Glutamatergic neuron (in vitro differentiated cells): ENCODE data around the gene GGN. TPM values are rescaled to one million over a fixed set of nuclear protein-coding genes. Genes with fewer than 3 reads are reported as not detected.
A peak's percentile ranks its signal among the peaks of the same experiment; 100 is the strongest.

Experiments used
- DNase-seq: peaks from one replicate; pipeline ENCODE4 v3.0.0; 2022
- H3K27ac Mint-ChIP-seq: one replicate; pipeline ENCODE4 v1.8.0; 2020; ENCODE audit warnings: mild to moderate bottlenecking, mixed read lengths, inconsistent platforms; ENCODE audit not compliant: unreplicated experiment
- H3K27me3 Mint-ChIP-seq: one replicate; pipeline ENCODE4 v1.8.0; 2020; ENCODE audit warnings: mild to moderate bottlenecking, moderate library complexity, mixed read lengths, inconsistent platforms; ENCODE audit not compliant: unreplicated experiment
- H3K36me3 Mint-ChIP-seq: one replicate; pipeline ENCODE4 v1.8.0; 2020; ENCODE audit warnings: mild to moderate bottlenecking, mixed read lengths, inconsistent platforms; ENCODE audit not compliant: unreplicated experiment
- H3K4me1 Mint-ChIP-seq: one replicate; pipeline ENCODE4 v1.8.0; 2020; ENCODE audit warnings: mild to moderate bottlenecking, low read depth, mixed read lengths, inconsistent platforms; ENCODE audit not compliant: unreplicated experiment
- H3K4me3 Mint-ChIP-seq: one replicate; pipeline ENCODE4 v1.8.0; 2020; ENCODE audit warnings: mild to moderate bottlenecking, mixed read lengths, inconsistent platforms; ENCODE audit not compliant: unreplicated experiment
- H3K9me3 Mint-ChIP-seq: one replicate; pipeline ENCODE4 v1.8.0; 2020; ENCODE audit warnings: mild to moderate bottlenecking, moderate library complexity, mixed read lengths, inconsistent platforms; ENCODE audit not compliant: unreplicated experiment
- total RNA-seq: library from RNA; stranded (reverse); fragmentation: NEBNext Ultra II Directional; extraction: Animal tissue kit (Norgen Biotek cat#: 25700); gene quantifications from one replicate; pipeline ENCODE4 v1.2.1, GENCODE V29; 2021; ENCODE audit not compliant: unreplicated experiment
- TF ChIP-seq, protein P1 (sequence below): fragments of 200-600 bp; sonication (generic); IDR thresholded peaks from one replicate; pipeline ENCODE4 v1.5.0; 2021; ENCODE audit not compliant: partially characterized antibody, unreplicated experiment

GGN gene
- total RNA-seq, 1 donor from 2014 or later = 2.0 TPM

DNA sequence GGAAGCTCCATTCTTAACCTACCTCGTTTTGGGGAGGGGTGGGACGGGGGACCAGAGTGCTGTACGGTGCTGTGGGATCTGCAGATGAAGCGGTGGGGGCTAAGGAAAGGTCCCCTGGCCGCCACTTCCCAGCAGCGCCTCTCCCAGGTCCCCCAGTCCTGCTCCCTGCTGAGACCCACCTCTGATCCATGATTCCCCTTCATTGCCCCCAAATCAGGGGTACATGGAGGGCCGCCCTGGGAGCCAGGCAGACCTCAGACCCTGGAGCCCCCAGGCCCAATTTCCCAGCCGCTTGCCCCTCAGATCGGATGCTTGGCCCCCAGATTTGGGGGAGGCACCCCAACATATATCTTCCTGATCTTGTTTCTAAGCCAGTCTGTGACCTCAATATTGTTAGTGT, 11.2 kb upstream of the GGN start:
- DNase-seq = no peak
- H3K27me3 Mint-ChIP-seq = peaks cover 25% of the 10 kb centered on the region
- H3K9me3 Mint-ChIP-seq = peaks cover 8% of the 10 kb centered on the region
- H3K4me1 Mint-ChIP-seq = peaks cover 2% of the 10 kb centered on the region
- H3K36me3 Mint-ChIP-seq = peaks cover 7% of the 10 kb centered on the region
- H3K27ac Mint-ChIP-seq = no peak overlapping the region
- TF ChIP-seq, protein P1, sequence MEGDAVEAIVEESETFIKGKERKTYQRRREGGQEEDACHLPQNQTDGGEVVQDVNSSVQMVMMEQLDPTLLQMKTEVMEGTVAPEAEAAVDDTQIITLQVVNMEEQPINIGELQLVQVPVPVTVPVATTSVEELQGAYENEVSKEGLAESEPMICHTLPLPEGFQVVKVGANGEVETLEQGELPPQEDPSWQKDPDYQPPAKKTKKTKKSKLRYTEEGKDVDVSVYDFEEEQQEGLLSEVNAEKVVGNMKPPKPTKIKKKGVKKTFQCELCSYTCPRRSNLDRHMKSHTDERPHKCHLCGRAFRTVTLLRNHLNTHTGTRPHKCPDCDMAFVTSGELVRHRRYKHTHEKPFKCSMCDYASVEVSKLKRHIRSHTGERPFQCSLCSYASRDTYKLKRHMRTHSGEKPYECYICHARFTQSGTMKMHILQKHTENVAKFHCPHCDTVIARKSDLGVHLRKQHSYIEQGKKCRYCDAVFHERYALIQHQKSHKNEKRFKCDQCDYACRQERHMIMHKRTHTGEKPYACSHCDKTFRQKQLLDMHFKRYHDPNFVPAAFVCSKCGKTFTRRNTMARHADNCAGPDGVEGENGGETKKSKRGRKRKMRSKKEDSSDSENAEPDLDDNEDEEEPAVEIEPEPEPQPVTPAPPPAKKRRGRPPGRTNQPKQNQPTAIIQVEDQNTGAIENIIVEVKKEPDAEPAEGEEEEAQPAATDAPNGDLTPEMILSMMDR = no peak
- no peak overlapping the region for H3K4me3 Mint-ChIP-seq

DNA sequence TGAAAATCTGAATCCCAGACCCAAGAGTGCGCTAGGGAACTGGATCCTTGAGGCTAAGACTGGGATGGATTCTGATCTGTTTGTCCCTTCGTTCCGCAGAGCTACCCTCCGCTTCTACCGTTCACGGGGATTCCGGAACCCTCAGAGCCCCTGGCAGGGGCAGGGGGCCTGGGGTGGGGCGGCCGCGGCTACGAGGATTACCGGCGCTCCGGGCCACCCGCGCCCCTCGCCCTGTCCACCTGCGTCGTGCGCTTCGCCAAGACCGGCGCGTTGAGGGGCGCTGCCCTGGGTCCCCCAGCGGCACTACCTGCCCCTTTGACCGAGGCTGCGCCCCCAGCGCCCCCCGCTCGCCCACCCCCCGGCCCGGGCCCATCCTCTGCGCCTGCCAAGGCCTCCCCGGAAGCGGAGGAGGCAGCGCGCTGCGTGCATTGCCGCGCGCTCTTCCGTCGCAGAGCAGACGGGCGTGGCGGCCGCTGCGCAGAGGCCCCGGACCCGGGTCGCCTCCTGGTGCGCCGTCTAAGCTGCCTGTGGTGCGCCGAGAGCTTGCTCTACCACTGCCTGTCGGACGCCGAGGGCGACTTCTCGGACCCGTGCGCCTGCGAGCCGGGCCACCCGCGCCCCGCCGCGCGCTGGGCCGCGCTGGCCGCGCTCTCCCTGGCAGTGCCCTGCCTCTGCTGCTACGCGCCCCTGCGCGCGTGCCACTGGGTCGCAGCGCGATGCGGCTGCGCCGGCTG, 7.7 kb upstream of the GGN start:
- Mint-ChIP-seq H3K27me3 (peaks cover 37% of the 10 kb centered on the region), H3K36me3 (peaks cover 14% of the 10 kb centered on the region), H3K27ac (no peak overlapping the region), H3K4me3 (no peak overlapping the region), H3K9me3 (peaks cover 6% of the 10 kb centered on the region), H3K4me1 (peaks cover 4% of the 10 kb centered on the region)
- DNase-seq = peak; percentile 41
- TF ChIP-seq, protein P1 = no peak

DNA sequence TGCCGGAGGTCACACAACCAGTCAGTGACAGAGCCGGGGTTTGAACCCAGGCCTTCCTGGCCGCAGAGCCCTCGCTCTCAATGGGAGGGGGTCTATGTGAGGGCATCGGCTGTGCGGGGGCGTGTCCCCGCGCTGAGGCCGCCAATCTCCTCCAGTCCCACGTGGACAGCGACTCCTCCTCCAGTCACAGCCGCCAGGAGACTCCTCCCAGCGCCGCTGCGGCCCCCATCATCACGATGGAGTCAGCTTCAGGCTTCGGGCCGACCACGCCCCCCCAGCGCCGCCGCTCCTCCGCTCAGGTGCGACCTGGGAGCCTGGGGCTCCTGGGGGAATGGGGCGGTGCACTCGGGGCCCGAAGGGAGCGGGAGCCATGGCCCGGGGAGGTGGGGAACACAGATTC, 6.7 kb upstream of the GGN start:
- Mint-ChIP-seq H3K36me3 (peaks cover 14% of the 10 kb centered on the region), H3K27ac (no peak overlapping the region), H3K4me3 (peak overlapping the region; percentile 79), H3K4me1 (peaks cover 3% of the 10 kb centered on the region), H3K9me3 (peaks cover 7% of the 10 kb centered on the region), H3K27me3 (peaks cover 35% of the 10 kb centered on the region)
- TF ChIP-seq, protein P1 = no peak
- DNase-seq = peak; percentile 75

DNA sequence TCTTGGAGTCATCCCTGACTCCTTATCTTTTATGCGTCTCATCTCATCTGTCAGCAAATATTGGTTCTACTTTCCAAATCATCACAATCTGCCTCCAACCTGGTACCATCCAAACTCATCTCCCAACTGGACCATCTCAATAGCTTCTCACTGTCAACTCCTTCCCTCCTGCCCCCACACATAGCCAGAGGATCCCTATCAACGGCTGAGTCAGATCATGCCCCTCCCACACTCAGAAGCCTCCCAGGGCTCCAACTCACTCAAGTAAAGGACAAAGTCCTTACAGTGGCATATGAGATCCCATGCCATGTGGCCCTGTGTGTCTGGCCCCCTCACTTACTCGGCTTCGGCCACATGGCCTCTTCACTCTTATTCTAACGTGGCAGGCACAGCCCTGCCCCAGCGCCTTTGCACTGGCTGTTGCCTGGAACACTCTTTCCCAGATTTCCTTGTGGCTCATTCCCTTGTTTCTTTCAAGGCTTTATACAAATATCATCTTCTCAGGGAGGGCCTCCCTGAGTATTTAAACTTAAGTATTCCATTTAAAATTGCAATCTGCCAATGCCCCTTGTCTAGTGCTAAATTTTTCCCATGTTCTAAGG, 5.0 kb upstream of the GGN start:
- peaks cover 14% of the 10 kb centered on the region for H3K36me3 Mint-ChIP-seq
- TF ChIP-seq, protein P1 = no peak
- no peak for DNase-seq
- peaks cover 7% of the 10 kb centered on the region for H3K9me3 Mint-ChIP-seq
- peaks cover 36% of the 10 kb centered on the region for H3K27me3 Mint-ChIP-seq
- no peak overlapping the region for H3K4me3 Mint-ChIP-seq
- no peak overlapping the region for H3K27ac Mint-ChIP-seq
- peaks cover 2% of the 10 kb centered on the region for H3K4me1 Mint-ChIP-seq

DNA sequence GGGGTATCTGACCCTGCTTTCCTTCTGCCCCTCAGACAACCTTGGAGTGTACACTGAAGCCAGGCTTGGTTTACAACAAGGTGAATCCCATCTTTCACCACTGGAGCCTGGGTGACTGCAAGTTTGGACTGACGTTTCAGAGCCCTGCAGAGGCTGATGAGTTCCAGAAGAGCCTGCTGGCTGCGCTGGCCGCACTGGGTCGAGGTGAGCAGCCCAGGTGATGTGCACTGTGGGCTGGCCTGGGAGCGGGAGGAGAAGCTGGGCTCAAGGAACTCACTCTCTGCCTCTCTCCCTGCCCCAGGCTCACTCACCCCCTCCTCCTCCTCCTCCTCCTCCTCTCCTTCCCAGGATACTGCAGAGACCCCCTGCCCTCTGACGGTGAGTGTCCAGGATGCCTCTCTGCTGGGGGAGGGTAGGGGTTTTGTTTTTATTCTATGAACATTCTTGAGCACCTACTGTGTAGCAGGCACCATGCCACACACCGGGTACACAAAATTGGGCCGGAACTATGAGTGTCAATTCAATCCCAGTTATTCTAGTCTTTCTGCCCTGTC, 4.2 kb upstream of the GGN start:
- no peak for DNase-seq
- no peak overlapping the region for H3K27ac Mint-ChIP-seq
- H3K36me3 Mint-ChIP-seq = peaks cover 14% of the 10 kb centered on the region
- H3K9me3 Mint-ChIP-seq = peaks cover 7% of the 10 kb centered on the region
- H3K4me3 Mint-ChIP-seq = no peak overlapping the region
- TF ChIP-seq, protein P1 = no peak
- H3K4me1 Mint-ChIP-seq = peaks cover 2% of the 10 kb centered on the region
- peaks cover 36% of the 10 kb centered on the region for H3K27me3 Mint-ChIP-seq
